ENCODE data around the gene RRAS2. TPM values are rescaled to one million over a fixed set of nuclear protein-coding genes. Genes with fewer than 3 reads are reported as not detected.

RRAS2 gene
- polyA plus RNA-seq, 3 donors = 0.19 to 0.31 TPM; not detected in 1

- Mint-ChIP-seq H3K4me3 (no peak overlapping the region), H3K36me3 (no peaks in the 10 kb centered on the region), H3K4me1 (no peaks in the 10 kb centered on the region), H3K9me3 (peaks cover 0 to 2% (median 0%) of the 10 kb centered on the region in 7 donors), H3K27ac (no peak overlapping the region), H3K27me3 (ENCODE audit: low read depth in 3 of 3) (peaks cover 13 to 17% (median 15%) of the 10 kb centered on the region in 3 donors)
- H3K79me2 ChIP-seq (ENCODE audit: insufficient read depth, low read length) = no peaks in the 10 kb centered on the region
- intact Hi-C loops (cut with micrococcal nuclease) = loop anchor here in 1 of 2 donors (10.0 kb wide), 1 partner anchor 480 kb away; no protein-coding TSS in a partner anchor
- H3K9ac ChIP-seq (ENCODE audit: insufficient read depth, low read length, poor library complexity, severe bottlenecking) = no peak overlapping the region
- no peaks in the 10 kb centered on the region for H4K20me1 ChIP-seq (ENCODE audit: insufficient read depth, low read length)
- DNase-seq = no peak
- H3K27me3 ChIP-seq (ENCODE audit: control insufficient read depth in 2 of 2, insufficient read depth in 2 of 2, low read length in 2 of 2) = no peaks in the 10 kb centered on the region
- H3K9me3 ChIP-seq (replicated peaks in 1 of 2; ENCODE audit: control insufficient read depth in 1 of 2, insufficient read depth in 1 of 2, low read length in 2 of 2) = no peaks in the 10 kb centered on the region
- H3K4me1 ChIP-seq (ENCODE audit: control insufficient read depth in 1 of 2, insufficient read depth in 2 of 2, low read length in 2 of 2) = no peaks in the 10 kb centered on the region
- no peak overlapping the region for H3K4me3 ChIP-seq (replicated peaks in 1 of 3; ENCODE audit: low read depth in 2 of 3, low read length in 3 of 3)
- no peaks in the 10 kb centered on the region for H3K36me3 ChIP-seq (replicated peaks in 1 of 2; ENCODE audit: control insufficient read depth in 1 of 2, insufficient read depth in 2 of 2, low read length in 2 of 2)
- H2AFZ ChIP-seq (ENCODE audit: insufficient read depth, low read depth, low read length, poor library complexity, severe bottlenecking) = no peak overlapping the region
- no peak overlapping the region for H3K27ac ChIP-seq (ENCODE audit: low read depth in 1 of 2, low read length in 2 of 2)
- no peak for TF ChIP-seq CTCF (IDR thresholded peaks at IDR 0.05)
- H3K4me2 ChIP-seq (replicated peaks; ENCODE audit: extremely low read depth, low read length, poor library complexity, severe bottlenecking) = no peak overlapping the region
- no CpG with 5 or more reads among the region's 2 CpGs for WGBS (ENCODE audit: insufficient coverage)
Observed at GRCh38 chr11:14255238-14255534, 103.8 kb downstream of the RRAS2 start.

- 96% methylated on average over 11 of the region's 13 CpGs for WGBS (ENCODE audit: insufficient coverage)
- no peak overlapping the region for H2AFZ ChIP-seq (ENCODE audit: insufficient read depth, low read depth, low read length, poor library complexity, severe bottlenecking)
- no peak overlapping the region for H3K9ac ChIP-seq (ENCODE audit: insufficient read depth, low read length, poor library complexity, severe bottlenecking)
- H3K4me1 Mint-ChIP-seq = no peaks in the 10 kb centered on the region
- no peak overlapping the region for H3K4me3 ChIP-seq (replicated peaks in 1 of 3; ENCODE audit: low read depth in 2 of 3, low read length in 3 of 3)
- no peaks in the 10 kb centered on the region for H4K20me1 ChIP-seq (ENCODE audit: insufficient read depth, low read length)
- peaks cover 0 to 2% (median 0%) of the 10 kb centered on the region in 7 donors for H3K9me3 Mint-ChIP-seq
- no peaks in the 10 kb centered on the region for H3K36me3 ChIP-seq (replicated peaks in 1 of 2; ENCODE audit: control insufficient read depth in 1 of 2, insufficient read depth in 2 of 2, low read length in 2 of 2)
- no peak for DNase-seq
- no peak overlapping the region for H3K27ac Mint-ChIP-seq
- intact Hi-C loops (cut with micrococcal nuclease) = loop anchor here in 1 of 2 donors (10.0 kb wide), 1 partner anchor 480 kb away; no protein-coding TSS in a partner anchor
- H3K79me2 ChIP-seq (ENCODE audit: insufficient read depth, low read length) = no peaks in the 10 kb centered on the region
- H3K27me3 ChIP-seq (ENCODE audit: control insufficient read depth in 2 of 2, insufficient read depth in 2 of 2, low read length in 2 of 2) = peaks cover 0 to 1% of the 10 kb centered on the region in 2 donors
- no peak overlapping the region for H3K4me3 Mint-ChIP-seq
- no peak overlapping the region for H3K4me2 ChIP-seq (replicated peaks; ENCODE audit: extremely low read depth, low read length, poor library complexity, severe bottlenecking)
- H3K9me3 ChIP-seq (replicated peaks in 1 of 2; ENCODE audit: control insufficient read depth in 1 of 2, insufficient read depth in 1 of 2, low read length in 2 of 2) = no peaks in the 10 kb centered on the region
- peaks cover 10 to 16% (median 16%) of the 10 kb centered on the region in 3 donors for H3K27me3 Mint-ChIP-seq (ENCODE audit: low read depth in 3 of 3)
- no peaks in the 10 kb centered on the region for H3K36me3 Mint-ChIP-seq
- TF ChIP-seq CTCF (IDR thresholded peaks at IDR 0.05) = no peak
- no peaks in the 10 kb centered on the region for H3K4me1 ChIP-seq (ENCODE audit: control insufficient read depth in 1 of 2, insufficient read depth in 2 of 2, low read length in 2 of 2)
- H3K27ac ChIP-seq (ENCODE audit: low read depth in 1 of 2, low read length in 2 of 2) = no peak overlapping the region
Observed at GRCh38 chr11:14254533-14255237, 104.3 kb downstream of the RRAS2 start.

Measured in CD14-positive monocyte (primary cell).